GM23338 (cell line): Measurements from ENCODE around the gene CD300A. TPM values are rescaled to one million over a fixed set of nuclear protein-coding genes. Genes with fewer than 3 reads are reported as not detected.

Experiments used
- ATAC-seq: fragments of 200-7000 bp; cut with Tn5 transposase; 3 replicates; pipeline ENCODE4 v1.9.1; 2020
- DNase-seq: peaks from one replicate; pipeline ENCODE4 v3.0.0-alpha.2; 2015; ENCODE audit warnings: low spot score
- H2AFZ ChIP-seq: fragments of 200-600 bp; sonication (generic); 2 replicates; pipeline ENCODE4 v1.8.0; 2016; ENCODE audit warnings: antibody characterized with exemption, mild to moderate bottlenecking, moderate library complexity
- H3F3A ChIP-seq: fragments of 200-600 bp; sonication (generic); replicated peaks from 2 replicates; pipeline ENCODE4 v1.8.0; 2017; ENCODE audit warnings: antibody characterized with exemption, mixed run types, low read depth
- H3K27ac ChIP-seq: fragments of 200-600 bp; sonication (generic); 2 replicates; pipeline ENCODE4 v1.6.1; 2016; ENCODE audit warnings: low read depth
- H3K27me3 ChIP-seq: fragments of 200-600 bp; sonication (generic); 2 replicates; pipeline ENCODE4 v1.8.0; 2016; ENCODE audit warnings: mild to moderate bottlenecking, mixed run types, moderate library complexity; ENCODE audit not compliant: insufficient read depth
- H3K36me3 ChIP-seq: fragments of 200-600 bp; sonication (generic); 2 replicates; pipeline ENCODE4 v1.8.0; 2016; ENCODE audit warnings: mild to moderate bottlenecking; ENCODE audit not compliant: insufficient read depth
- H3K4me1 ChIP-seq: fragments of 200-600 bp; sonication (generic); 2 replicates; pipeline ENCODE4 v1.8.0; 2016; ENCODE audit warnings: mild to moderate bottlenecking, moderate library complexity; ENCODE audit not compliant: insufficient read depth
- H3K4me2 ChIP-seq: fragments of 200-600 bp; sonication (generic); 2 replicates; pipeline ENCODE4 v1.7.1; 2017; ENCODE audit warnings: mixed run types
- H3K4me3 ChIP-seq: fragments of 200-600 bp; sonication (generic); 2 replicates; pipeline ENCODE4 v1.6.1; 2016; ENCODE audit warnings: mixed run types
- H3K79me2 ChIP-seq: fragments of 200-600 bp; sonication (generic); replicated peaks from 2 replicates; pipeline ENCODE4 v1.8.0; 2017; ENCODE audit warnings: mild to moderate bottlenecking; ENCODE audit not compliant: insufficient read depth
- H3K9me2 ChIP-seq: fragments of 200-600 bp; sonication (generic); 2 replicates; pipeline ENCODE4 v1.8.0; 2017; ENCODE audit not compliant: insufficient read depth
- H4K20me1 ChIP-seq: fragments of 200-600 bp; sonication (generic); replicated peaks from 2 replicates; pipeline ENCODE4 v1.8.0; 2017; ENCODE audit warnings: mild to moderate bottlenecking; ENCODE audit not compliant: insufficient read depth
- H3K27ac Mint-ChIP-seq: 2 replicates; pipeline ENCODE4 v1.8.0; 2020; ENCODE audit warnings: inconsistent platforms, mild to moderate bottlenecking, moderate library complexity, mixed read lengths
- H3K27me3 Mint-ChIP-seq: 3 replicates; pipeline ENCODE4 v1.8.0; 2022; ENCODE audit warnings: low read depth, mild to moderate bottlenecking, moderate library complexity, mixed read lengths, inconsistent platforms; ENCODE audit not compliant: insufficient read depth, poor library complexity
- H3K36me3 Mint-ChIP-seq: 3 replicates; pipeline ENCODE4 v1.8.0; 2021; ENCODE audit warnings: low read depth, mild to moderate bottlenecking, inconsistent platforms, moderate library complexity, mixed read lengths
- H3K4me1 Mint-ChIP-seq: 3 replicates; pipeline ENCODE4 v1.8.0; 2020; ENCODE audit warnings: mild to moderate bottlenecking, inconsistent platforms, mixed read lengths
- H3K4me3 Mint-ChIP-seq: 3 replicates; pipeline ENCODE4 v1.8.0; 2021; ENCODE audit warnings: moderate library complexity, mild to moderate bottlenecking, inconsistent platforms, mixed read lengths
- H3K9me3 Mint-ChIP-seq: 3 replicates; pipeline ENCODE4 v1.8.0; 2020; ENCODE audit warnings: moderate library complexity, mild to moderate bottlenecking, inconsistent platforms, mixed read lengths
- CTCF ChIP-seq, 2 experiments: fragments of 200-600 bp in 1 of 2; sonication (generic) in 1 of 2; conservative IDR thresholded peaks; 2 replicates each; pipeline versions ENCODE4 v1.5.1 to v1.6.1; 2016 to 2017; ENCODE audit warnings: antibody characterized with exemption in 2 of 2, low read depth in 2 of 2, mild to moderate bottlenecking in 2 of 2, moderate library complexity in 1 of 2
- JUNB ChIP-seq: IDR thresholded peaks from one replicate; pipeline ENCODE4 v1.6.1; 2016; ENCODE audit warnings: antibody characterized with exemption; ENCODE audit not compliant: unreplicated experiment
- NANOG ChIP-seq: IDR thresholded peaks from 2 replicates; pipeline ENCODE4 v1.6.1; 2016; ENCODE audit warnings: antibody characterized with exemption, borderline replicate concordance
- POLR2AphosphoS5 ChIP-seq: IDR thresholded peaks from 2 replicates; pipeline ENCODE4 v1.6.1; 2016; ENCODE audit warnings: antibody characterized with exemption, low read depth
- STAT1 ChIP-seq: IDR thresholded peaks from one replicate; pipeline ENCODE4 v1.6.1; 2016; ENCODE audit warnings: antibody characterized with exemption; ENCODE audit not compliant: unreplicated experiment
- ZNF462 ChIP-seq: fragments of 250-450 bp; sonication (Bioruptor Pico); IDR thresholded peaks from 2 replicates; pipeline ENCODE4 v1.5.0; 2020; ENCODE audit warnings: mild to moderate bottlenecking, moderate library complexity
- polyA plus RNA-seq: library from polyadenylated mRNA; unstranded; fragments of >200 nt; fragmentation: Nextera tagmentation; extraction: Ambion mirVana; gene quantifications from 2 replicates; pipeline ENCODE4 v1.2.1, GENCODE V29; 2016
- total RNA-seq: library from RNA; depleted of rRNA; stranded (reverse); fragments of >200 nt; shearing (Covaris generic); gene quantifications from 2 replicates; pipeline ENCODE4 v1.2.3, GENCODE V29; 2014

CD300A gene
- total and polyA plus RNA-seq, 2 experiments from 2014 or later = 0.37 to 0.45 TPM

GRCh38 chr17:74475189-74475588 is 8.8 kb downstream of the CD300A start:
- H3F3A ChIP-seq = no peaks in the 10 kb centered on the region
- no peak overlapping the region for H3K4me2 ChIP-seq
- Mint-ChIP-seq H3K36me3 (peaks cover 10% of the 10 kb centered on the region; the same call in 2 of the 3 replicates), H3K27me3 (peaks cover 5% of the 10 kb centered on the region), H3K4me1 (peaks cover 3% of the 10 kb centered on the region; the same call in 2 of the 3 replicates), H3K9me3 (peaks cover 29% of the 10 kb centered on the region), H3K27ac (no peak overlapping the region), H3K4me3 (no peak overlapping the region; the same call in 2 of the 3 replicates)
- H4K20me1 ChIP-seq = no peaks in the 10 kb centered on the region
- H2AFZ ChIP-seq = no peak overlapping the region
- TF ChIP-seq STAT1 (no peak), POLR2AphosphoS5 (no peak), NANOG (no peak), ZNF462 (CRISPR knock-in tag) (no peak), JUNB (no peak), CTCF (conservative IDR thresholded peaks at IDR 0.05; ENCODE audit: low read depth in 2 of 2) (no peak)
- no peak for DNase-seq
- no peak overlapping the region for H3K4me3 ChIP-seq
- H3K27ac ChIP-seq = no peak overlapping the region
- no peaks in the 10 kb centered on the region for H3K4me1 ChIP-seq
- H3K36me3 ChIP-seq = no peaks in the 10 kb centered on the region
- no peak for ATAC-seq
- H3K79me2 ChIP-seq = no peaks in the 10 kb centered on the region
- H3K27me3 ChIP-seq = no peaks in the 10 kb centered on the region
- H3K9me2 ChIP-seq = no peaks in the 10 kb centered on the region
